Liver (tissue), 3 donors: ENCODE data around the gene CHRNA7.

Experiments
- ATF3 ChIP-seq: IDR thresholded peaks from 2 replicates; pipeline ENCODE4 v1.6.1; 2016; ENCODE audit warnings: antibody characterized with exemption
- CTCF ChIP-seq: fragments of 150-350 bp; IDR thresholded peaks from 2 replicates; pipeline ENCODE4 v1.5.1; 2017; ENCODE audit warnings: improper control_type of control experiment, low read depth, low read length; ENCODE audit not compliant: missing input control
- FOXA1 ChIP-seq: IDR thresholded peaks from 2 replicates; pipeline ENCODE4 v1.6.1; 2016; ENCODE audit warnings: antibody characterized with exemption
- GABPA ChIP-seq, 2 donors: IDR thresholded peaks in 1 of 2; conservative IDR thresholded peaks in 1 of 2; 2 replicates each; pipeline ENCODE4 v1.6.1; 2016; ENCODE audit warnings: antibody characterized with exemption in 2 of 2, mild to moderate bottlenecking in 1 of 2, moderate library complexity in 1 of 2
- JUND ChIP-seq, 2 donors: IDR thresholded peaks; 2 replicates each; pipeline ENCODE4 v1.6.1; 2016; ENCODE audit warnings: antibody characterized with exemption in 2 of 2
- NR2F2 ChIP-seq: IDR thresholded peaks from 2 replicates; pipeline ENCODE4 v1.6.1; 2016; ENCODE audit warnings: antibody characterized with exemption
- RAD21 ChIP-seq, 2 donors: IDR thresholded peaks; 2 replicates each; pipeline ENCODE4 v1.6.1; 2016; ENCODE audit warnings: antibody characterized with exemption in 2 of 2, mild to moderate bottlenecking in 2 of 2
- TAF1 ChIP-seq: conservative IDR thresholded peaks from 2 replicates; pipeline ENCODE4 v1.6.1; 2016; ENCODE audit warnings: antibody characterized with exemption, mild to moderate bottlenecking
- YY1 ChIP-seq: IDR thresholded peaks from 2 replicates; pipeline ENCODE4 v1.6.1; 2016; ENCODE audit warnings: antibody characterized with exemption, mild to moderate bottlenecking
- TF ChIP-seq, protein P1 (sequence below): IDR thresholded peaks from 2 replicates; pipeline ENCODE4 v1.6.1; 2016; ENCODE audit warnings: antibody characterized with exemption
- TF ChIP-seq, protein P2 (sequence below): IDR thresholded peaks from 2 replicates; pipeline ENCODE4 v1.6.1; 2016; ENCODE audit warnings: antibody characterized with exemption
- TF ChIP-seq, protein P3 (sequence below): IDR thresholded peaks from 2 replicates; pipeline ENCODE4 v1.6.1; 2016; ENCODE audit warnings: antibody characterized with exemption, mild to moderate bottlenecking
- donor health status: healthy.
- donor health status: healthy.

DNA sequence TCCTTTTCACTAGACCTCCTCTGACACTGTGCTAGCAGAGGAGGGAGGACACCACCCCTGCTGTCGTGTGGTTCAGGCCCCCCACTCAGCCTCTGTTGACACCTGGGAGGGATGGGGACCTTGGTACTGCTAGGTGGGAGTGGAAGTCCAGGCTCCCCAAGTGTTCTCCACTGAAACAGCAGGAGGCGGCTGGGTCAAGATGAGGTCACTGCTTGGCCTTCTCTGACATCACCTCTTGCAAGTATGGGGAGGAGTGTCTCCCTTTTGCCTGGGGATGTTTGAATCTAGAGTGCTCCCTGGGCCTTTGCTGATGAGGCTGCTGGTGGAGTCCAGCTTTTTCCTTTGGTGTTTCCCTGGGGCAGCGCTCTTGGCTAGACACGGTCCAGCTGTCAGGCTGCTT is 101.5 kb downstream of the CHRNA7 start:
- no peak for TF ChIP-seq TAF1
- no peak for TF ChIP-seq CTCF
- TF ChIP-seq FOXA1 = no peak
- no peak for TF ChIP-seq RAD21 (IDR thresholded peaks at IDR 0.05)
- TF ChIP-seq YY1 = no peak
- TF ChIP-seq, protein P1, sequence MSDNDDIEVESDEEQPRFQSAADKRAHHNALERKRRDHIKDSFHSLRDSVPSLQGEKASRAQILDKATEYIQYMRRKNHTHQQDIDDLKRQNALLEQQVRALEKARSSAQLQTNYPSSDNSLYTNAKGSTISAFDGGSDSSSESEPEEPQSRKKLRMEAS = no peak
- TF ChIP-seq NR2F2 = no peak
- no peak for TF ChIP-seq JUND (IDR thresholded peaks at IDR 0.05)
- TF ChIP-seq, protein P2, sequence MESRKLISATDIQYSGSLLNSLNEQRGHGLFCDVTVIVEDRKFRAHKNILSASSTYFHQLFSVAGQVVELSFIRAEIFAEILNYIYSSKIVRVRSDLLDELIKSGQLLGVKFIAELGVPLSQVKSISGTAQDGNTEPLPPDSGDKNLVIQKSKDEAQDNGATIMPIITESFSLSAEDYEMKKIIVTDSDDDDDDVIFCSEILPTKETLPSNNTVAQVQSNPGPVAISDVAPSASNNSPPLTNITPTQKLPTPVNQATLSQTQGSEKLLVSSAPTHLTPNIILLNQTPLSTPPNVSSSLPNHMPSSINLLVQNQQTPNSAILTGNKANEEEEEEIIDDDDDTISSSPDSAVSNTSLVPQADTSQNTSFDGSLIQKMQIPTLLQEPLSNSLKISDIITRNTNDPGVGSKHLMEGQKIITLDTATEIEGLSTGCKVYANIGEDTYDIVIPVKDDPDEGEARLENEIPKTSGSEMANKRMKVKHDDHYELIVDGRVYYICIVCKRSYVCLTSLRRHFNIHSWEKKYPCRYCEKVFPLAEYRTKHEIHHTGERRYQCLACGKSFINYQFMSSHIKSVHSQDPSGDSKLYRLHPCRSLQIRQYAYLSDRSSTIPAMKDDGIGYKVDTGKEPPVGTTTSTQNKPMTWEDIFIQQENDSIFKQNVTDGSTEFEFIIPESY = no peak
- TF ChIP-seq, protein P3, sequence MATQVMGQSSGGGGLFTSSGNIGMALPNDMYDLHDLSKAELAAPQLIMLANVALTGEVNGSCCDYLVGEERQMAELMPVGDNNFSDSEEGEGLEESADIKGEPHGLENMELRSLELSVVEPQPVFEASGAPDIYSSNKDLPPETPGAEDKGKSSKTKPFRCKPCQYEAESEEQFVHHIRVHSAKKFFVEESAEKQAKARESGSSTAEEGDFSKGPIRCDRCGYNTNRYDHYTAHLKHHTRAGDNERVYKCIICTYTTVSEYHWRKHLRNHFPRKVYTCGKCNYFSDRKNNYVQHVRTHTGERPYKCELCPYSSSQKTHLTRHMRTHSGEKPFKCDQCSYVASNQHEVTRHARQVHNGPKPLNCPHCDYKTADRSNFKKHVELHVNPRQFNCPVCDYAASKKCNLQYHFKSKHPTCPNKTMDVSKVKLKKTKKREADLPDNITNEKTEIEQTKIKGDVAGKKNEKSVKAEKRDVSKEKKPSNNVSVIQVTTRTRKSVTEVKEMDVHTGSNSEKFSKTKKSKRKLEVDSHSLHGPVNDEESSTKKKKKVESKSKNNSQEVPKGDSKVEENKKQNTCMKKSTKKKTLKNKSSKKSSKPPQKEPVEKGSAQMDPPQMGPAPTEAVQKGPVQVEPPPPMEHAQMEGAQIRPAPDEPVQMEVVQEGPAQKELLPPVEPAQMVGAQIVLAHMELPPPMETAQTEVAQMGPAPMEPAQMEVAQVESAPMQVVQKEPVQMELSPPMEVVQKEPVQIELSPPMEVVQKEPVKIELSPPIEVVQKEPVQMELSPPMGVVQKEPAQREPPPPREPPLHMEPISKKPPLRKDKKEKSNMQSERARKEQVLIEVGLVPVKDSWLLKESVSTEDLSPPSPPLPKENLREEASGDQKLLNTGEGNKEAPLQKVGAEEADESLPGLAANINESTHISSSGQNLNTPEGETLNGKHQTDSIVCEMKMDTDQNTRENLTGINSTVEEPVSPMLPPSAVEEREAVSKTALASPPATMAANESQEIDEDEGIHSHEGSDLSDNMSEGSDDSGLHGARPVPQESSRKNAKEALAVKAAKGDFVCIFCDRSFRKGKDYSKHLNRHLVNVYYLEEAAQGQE = no peak
- no peak for TF ChIP-seq GABPA (IDR thresholded peaks at IDR 0.05 in 1 of 2, conservative IDR thresholded peaks at IDR 0.05 in 1 of 2)
- no peak for TF ChIP-seq ATF3
